Measurements from ENCODE around the gene PTGDR.

Gene PTGDR, protein sequence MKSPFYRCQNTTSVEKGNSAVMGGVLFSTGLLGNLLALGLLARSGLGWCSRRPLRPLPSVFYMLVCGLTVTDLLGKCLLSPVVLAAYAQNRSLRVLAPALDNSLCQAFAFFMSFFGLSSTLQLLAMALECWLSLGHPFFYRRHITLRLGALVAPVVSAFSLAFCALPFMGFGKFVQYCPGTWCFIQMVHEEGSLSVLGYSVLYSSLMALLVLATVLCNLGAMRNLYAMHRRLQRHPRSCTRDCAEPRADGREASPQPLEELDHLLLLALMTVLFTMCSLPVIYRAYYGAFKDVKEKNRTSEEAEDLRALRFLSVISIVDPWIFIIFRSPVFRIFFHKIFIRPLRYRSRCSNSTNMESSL

DNA sequence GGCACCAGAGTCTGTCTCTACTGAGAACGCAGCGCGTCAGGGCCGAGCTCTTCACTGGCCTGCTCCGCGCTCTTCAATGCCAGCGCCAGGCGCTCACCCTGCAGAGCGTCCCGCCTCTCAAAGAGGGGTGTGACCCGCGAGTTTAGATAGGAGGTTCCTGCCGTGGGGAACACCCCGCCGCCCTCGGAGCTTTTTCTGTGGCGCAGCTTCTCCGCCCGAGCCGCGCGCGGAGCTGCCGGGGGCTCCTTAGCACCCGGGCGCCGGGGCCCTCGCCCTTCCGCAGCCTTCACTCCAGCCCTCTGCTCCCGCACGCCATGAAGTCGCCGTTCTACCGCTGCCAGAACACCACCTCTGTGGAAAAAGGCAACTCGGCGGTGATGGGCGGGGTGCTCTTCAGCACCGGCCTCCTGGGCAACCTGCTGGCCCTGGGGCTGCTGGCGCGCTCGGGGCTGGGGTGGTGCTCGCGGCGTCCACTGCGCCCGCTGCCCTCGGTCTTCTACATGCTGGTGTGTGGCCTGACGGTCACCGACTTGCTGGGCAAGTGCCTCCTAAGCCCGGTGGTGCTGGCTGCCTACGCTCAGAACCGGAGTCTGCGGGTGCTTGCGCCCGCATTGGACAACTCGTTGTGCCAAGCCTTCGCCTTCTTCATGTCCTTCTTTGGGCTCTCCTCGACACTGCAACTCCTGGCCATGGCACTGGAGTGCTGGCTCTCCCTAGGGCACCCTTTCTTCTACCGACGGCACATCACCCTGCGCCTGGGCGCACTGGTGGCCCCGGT lies at the start of gene PTGDR:
TSS of gene PTGDR (plus strand) at position 198 of the 778 bp plus-strand sequence. CDS start at position 315, 117 bp downstream.
- TF ChIP-seq FOXM1 (IDR thresholded peaks at IDR 0.05; ENCODE audit: borderline replicate concordance, low read depth) (no peak), CEBPB (IDR thresholded peaks at IDR 0.05) (no peak), TCF12 (IDR thresholded peaks at IDR 0.05; ENCODE audit: low read depth) (no peak), REST (IDR thresholded peaks at IDR 0.05; ENCODE audit: low read depth) (no peak), TAF1 (IDR thresholded peaks at IDR 0.05; ENCODE audit: low read depth) (no peak), CREB1 (IDR thresholded peaks at IDR 0.05; ENCODE audit: low read depth) (no peak), EGR1 (IDR thresholded peaks at IDR 0.05) (no peak), EP300 (IDR thresholded peaks at IDR 0.05; ENCODE audit: borderline replicate concordance) (no peak), YY1 (IDR thresholded peaks at IDR 0.05; ENCODE audit: low read depth) (no peak), TEAD4 (IDR thresholded peaks at IDR 0.05) (no peak), NFIC (IDR thresholded peaks at IDR 0.05) (no peak), USF1 (IDR thresholded peaks at IDR 0.05) (no peak), RAD21 (IDR thresholded peaks at IDR 0.05; ENCODE audit: low read depth) (no peak), ZBTB7A (IDR thresholded peaks at IDR 0.05; ENCODE audit: low read depth) (no peak)
- TF ChIP-seq, protein P1, sequence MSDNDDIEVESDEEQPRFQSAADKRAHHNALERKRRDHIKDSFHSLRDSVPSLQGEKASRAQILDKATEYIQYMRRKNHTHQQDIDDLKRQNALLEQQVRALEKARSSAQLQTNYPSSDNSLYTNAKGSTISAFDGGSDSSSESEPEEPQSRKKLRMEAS (IDR thresholded peaks at IDR 0.05): no peak

DNA sequence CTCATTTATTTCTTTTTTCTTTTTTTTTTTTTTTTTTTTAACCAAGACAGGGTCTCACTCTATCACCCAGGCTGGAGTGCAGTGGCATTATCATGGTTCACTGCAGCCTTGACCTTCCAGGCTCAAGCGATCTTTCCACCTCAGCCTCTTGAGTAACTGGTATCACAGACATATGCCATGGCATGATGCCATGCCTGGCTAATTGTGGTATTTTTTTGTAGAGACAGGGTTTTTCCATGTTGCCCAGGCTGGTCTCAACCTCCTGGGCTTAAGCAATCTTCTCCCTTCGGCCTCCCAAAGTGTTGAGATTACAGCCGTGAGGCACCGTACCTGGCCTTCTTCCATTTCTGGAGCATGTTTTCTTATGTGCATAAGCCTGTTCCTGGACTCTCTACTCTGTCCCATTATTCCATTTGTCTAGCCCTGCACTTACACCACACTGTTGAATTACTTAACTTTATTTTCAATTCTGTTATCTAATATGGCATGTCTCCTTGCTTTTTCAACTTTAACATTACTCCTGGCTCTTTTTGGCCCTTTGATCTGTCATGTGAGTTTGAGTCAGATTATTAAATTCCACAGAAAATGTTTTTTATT lies 47.9 kb upstream of the PTGDR start:
- TF ChIP-seq CREB1 (IDR thresholded peaks at IDR 0.05; ENCODE audit: low read depth) (no peak), TCF12 (IDR thresholded peaks at IDR 0.05; ENCODE audit: low read depth) (no peak), TEAD4 (IDR thresholded peaks at IDR 0.05) (no peak), EP300 (IDR thresholded peaks at IDR 0.05; ENCODE audit: borderline replicate concordance) (no peak), RAD21 (IDR thresholded peaks at IDR 0.05; ENCODE audit: low read depth) (no peak), REST (IDR thresholded peaks at IDR 0.05; ENCODE audit: low read depth) (no peak), CEBPB (IDR thresholded peaks at IDR 0.05) (no peak), NFIC (IDR thresholded peaks at IDR 0.05) (no peak)

DNA sequence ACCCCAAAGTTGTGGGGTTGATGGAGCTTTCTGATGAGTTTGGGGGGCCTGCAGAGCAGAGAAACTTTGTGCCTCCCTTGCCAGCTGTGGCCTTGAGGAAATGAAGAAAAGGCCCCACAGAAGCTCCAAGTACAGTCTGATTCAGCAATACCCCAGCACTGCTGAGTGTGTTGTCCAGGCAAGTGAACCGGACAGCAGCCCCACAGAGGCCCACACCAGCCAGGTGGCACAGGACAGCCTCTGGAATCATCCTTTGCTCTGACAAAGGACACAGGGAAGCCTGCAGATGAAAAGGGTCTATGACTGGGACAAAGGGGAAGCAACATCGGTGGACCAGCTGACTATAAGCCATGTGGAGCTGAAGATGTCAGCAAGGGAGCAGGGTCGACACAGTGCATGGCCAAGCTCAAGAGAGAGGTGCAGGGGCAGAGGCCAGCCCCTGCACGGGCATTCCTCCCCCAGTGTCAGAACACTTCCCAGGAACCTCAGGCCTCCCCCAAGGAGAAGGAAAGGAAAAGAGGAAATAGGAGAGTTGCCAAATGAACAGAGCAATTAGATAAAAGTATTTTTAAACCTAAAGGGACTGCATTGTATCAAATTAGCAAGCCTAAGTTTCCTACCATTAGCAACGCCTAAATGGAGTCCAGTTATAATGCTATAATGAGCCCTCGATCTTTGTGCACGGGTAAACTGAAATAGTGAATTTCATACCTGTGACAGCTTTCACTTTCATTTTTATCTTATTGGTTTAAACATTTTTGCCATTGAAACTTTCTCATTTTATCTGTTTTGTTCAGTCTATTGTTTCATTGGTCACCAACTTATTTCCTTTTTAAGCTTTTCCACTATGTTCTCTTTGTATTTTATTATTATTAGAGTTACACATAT lies 46.3 kb upstream of the PTGDR start:
- no peak for TF ChIP-seq REST (IDR thresholded peaks at IDR 0.05; ENCODE audit: low read depth)
- no peak for TF ChIP-seq USF1 (IDR thresholded peaks at IDR 0.05)
- TF ChIP-seq, protein P1 (IDR thresholded peaks at IDR 0.05): no peak
- no peak for TF ChIP-seq EP300 (IDR thresholded peaks at IDR 0.05; ENCODE audit: borderline replicate concordance)
- no peak for TF ChIP-seq CEBPB (IDR thresholded peaks at IDR 0.05)
- no peak for TF ChIP-seq YY1 (IDR thresholded peaks at IDR 0.05; ENCODE audit: low read depth)
- no peak for TF ChIP-seq TAF1 (IDR thresholded peaks at IDR 0.05; ENCODE audit: low read depth)
- no peak for TF ChIP-seq ZBTB7A (IDR thresholded peaks at IDR 0.05; ENCODE audit: low read depth)
- TF ChIP-seq NFIC (IDR thresholded peaks at IDR 0.05): no peak
- TF ChIP-seq EGR1 (IDR thresholded peaks at IDR 0.05): no peak
- no peak for TF ChIP-seq RAD21 (IDR thresholded peaks at IDR 0.05; ENCODE audit: low read depth)
- no peak for TF ChIP-seq TCF12 (IDR thresholded peaks at IDR 0.05; ENCODE audit: low read depth)
- TF ChIP-seq TEAD4 (IDR thresholded peaks at IDR 0.05): no peak
- TF ChIP-seq FOXM1 (IDR thresholded peaks at IDR 0.05; ENCODE audit: borderline replicate concordance, low read depth): no peak
- TF ChIP-seq CREB1 (IDR thresholded peaks at IDR 0.05; ENCODE audit: low read depth): no peak

Measured in Ishikawa (cell line).